Measurements from ENCODE around the gene ATP5F1D.

ATP5F1D gene

DNA sequence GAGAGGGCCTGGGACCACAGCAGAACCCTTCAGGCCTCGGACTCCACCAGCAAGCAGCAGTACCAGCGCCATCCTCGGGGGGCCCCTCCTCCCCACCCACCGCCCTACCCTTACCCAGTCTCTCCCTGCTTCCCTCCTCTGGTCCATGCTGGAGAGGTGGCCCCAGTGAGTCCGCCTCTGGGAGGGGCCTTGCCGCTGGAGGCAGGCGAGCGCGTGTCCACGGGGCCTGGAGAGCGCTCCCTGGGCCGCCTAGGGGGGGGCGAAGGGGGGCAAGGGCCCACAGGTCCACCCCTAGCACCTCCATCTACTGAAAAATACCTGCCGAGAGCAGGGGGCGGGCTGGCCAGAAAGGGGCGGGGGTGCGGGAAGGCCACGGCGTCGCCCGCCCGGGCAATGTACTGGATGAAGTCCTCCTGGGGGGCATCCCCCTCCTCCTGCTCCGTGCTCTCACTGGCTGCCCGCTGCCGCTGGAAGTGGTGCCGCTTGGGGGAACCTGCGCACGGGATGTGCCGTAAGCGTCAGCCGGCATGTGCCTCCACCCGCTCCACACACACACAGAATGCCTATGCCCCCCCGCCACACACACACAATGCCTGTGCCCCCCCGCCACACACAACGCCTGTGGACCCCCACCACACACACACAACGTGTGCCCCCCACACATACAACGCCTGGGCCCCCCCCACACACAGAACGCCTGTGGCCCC is 10.6 kb upstream of the ATP5F1D start:
- H3K9me3 ChIP-seq (ENCODE audit: severe bottlenecking): no peaks in the 10 kb centered on the region
- TF ChIP-seq, protein P1, sequence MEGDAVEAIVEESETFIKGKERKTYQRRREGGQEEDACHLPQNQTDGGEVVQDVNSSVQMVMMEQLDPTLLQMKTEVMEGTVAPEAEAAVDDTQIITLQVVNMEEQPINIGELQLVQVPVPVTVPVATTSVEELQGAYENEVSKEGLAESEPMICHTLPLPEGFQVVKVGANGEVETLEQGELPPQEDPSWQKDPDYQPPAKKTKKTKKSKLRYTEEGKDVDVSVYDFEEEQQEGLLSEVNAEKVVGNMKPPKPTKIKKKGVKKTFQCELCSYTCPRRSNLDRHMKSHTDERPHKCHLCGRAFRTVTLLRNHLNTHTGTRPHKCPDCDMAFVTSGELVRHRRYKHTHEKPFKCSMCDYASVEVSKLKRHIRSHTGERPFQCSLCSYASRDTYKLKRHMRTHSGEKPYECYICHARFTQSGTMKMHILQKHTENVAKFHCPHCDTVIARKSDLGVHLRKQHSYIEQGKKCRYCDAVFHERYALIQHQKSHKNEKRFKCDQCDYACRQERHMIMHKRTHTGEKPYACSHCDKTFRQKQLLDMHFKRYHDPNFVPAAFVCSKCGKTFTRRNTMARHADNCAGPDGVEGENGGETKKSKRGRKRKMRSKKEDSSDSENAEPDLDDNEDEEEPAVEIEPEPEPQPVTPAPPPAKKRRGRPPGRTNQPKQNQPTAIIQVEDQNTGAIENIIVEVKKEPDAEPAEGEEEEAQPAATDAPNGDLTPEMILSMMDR (IDR thresholded peaks at IDR 0.05; ENCODE audit: low read depth, low read length): no peak
- DNase-seq: no peak
- no peak overlapping the region for H3K4me3 ChIP-seq (ENCODE audit: low read depth, low read length)
- no peaks in the 10 kb centered on the region for H3K27me3 ChIP-seq (ENCODE audit: insufficient read depth, low read depth, severe bottlenecking)
- peaks cover 35% of the 10 kb centered on the region for H3K36me3 ChIP-seq
- no peak overlapping the region for H3K27ac ChIP-seq

DNA sequence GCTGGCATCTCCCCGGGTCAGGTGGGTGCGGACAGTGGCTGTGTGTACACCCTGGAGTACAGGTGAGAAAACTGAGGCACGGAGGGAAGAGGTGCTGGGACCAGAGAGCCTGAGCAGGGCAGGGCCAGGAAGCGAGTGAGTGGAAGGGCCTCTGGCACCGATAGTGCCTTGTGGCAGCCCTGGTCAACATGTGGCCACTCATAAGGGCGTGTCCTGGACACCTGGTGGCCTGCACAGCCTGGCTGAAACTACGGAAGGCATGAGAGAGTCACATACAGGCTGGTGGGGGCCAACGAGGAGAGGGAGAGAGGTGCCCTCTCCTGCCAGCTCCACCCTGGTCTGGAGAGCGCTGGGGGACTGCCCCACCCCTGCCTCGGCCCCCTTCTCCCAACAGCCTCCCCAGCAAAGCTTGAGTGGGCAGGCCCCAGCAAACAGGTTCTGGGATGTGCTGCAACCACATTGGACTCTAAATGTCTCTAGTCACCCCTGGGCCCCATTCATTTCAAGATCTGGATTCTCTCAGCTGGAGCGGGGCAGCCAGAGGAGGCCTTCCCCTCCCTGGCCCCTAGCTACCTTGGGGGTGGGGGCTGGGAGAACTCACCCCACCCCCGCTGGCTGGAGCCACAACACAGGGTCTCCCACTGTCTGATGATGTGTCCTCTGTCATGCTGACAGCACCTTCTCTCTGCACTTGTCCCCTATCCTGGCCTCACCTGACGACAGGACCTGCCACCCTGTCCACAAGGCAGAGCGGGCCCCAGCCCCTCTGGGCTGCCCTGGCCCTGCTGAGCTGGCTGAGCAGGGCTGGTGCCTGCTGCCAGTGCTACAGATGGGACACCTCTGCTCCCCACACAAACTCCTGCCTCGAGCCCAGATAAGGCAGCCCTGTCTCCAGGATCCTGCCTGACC is 9.6 kb upstream of the ATP5F1D start:
- no peak overlapping the region for H3K27ac ChIP-seq
- no peaks in the 10 kb centered on the region for H3K9me3 ChIP-seq (ENCODE audit: severe bottlenecking)
- no peak for DNase-seq
- TF ChIP-seq, protein P1 (IDR thresholded peaks at IDR 0.05; ENCODE audit: low read depth, low read length): no peak
- no peak overlapping the region for H3K4me3 ChIP-seq (ENCODE audit: low read depth, low read length)
- no peaks in the 10 kb centered on the region for H3K27me3 ChIP-seq (ENCODE audit: insufficient read depth, low read depth, severe bottlenecking)
- H3K36me3 ChIP-seq: peaks cover 26% of the 10 kb centered on the region

DNA sequence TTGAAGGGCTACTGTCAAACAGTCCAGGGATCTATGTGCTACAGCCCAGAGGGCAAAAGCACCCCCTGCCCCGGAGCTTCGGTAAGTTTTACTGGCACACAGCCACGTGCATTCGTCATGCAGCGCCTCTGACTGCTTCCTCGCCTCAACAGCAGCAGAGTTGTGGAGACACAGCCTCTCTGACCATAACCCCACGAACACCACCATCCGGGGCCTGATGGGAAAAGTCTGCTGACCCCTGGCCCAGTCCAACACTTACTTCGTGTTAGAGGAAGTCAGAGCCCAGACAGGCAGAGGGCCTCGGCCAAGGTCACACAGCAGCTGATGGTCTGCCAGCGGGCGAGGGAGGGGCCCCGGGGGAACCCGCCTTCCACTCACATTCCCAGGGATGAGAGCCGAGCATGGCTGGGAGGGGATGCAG is 8.9 kb upstream of the ATP5F1D start:
- no peaks in the 10 kb centered on the region for H3K9me3 ChIP-seq (ENCODE audit: severe bottlenecking)
- H3K36me3 ChIP-seq: peaks cover 20% of the 10 kb centered on the region
- no peak overlapping the region for H3K4me3 ChIP-seq (ENCODE audit: low read depth, low read length)
- DNase-seq: no peak
- no peaks in the 10 kb centered on the region for H3K27me3 ChIP-seq (ENCODE audit: insufficient read depth, low read depth, severe bottlenecking)
- no peak overlapping the region for H3K27ac ChIP-seq
- TF ChIP-seq, protein P1 (IDR thresholded peaks at IDR 0.05; ENCODE audit: low read depth, low read length): no peak

DNA sequence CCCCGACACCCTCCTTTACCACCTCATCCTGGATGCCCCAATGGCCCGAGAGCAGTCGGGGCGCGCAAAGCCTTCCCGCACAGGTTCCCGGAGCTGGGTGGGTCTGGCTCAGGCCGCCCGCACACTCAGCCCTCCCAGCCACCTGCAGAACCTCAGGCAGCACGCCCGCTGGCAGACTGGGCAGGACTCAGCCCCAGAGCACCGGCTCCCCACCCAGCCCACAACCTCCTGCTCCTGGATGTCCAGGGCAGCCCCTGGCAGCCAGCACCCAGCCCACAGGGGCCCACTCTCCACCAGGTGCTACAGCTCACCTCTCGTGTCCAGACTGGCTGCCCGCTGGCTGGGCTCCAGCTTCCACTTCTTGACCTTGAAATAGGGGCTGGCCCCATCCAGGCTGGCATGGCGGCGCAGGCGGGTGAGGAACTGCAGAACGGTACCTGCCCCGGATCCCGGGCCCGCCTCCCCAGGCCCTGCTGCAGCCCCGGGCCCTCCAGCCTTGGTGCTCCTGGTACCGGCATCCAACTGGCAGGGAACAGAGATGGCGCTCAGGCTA is 8.4 kb upstream of the ATP5F1D start:
- no peaks in the 10 kb centered on the region for H3K27me3 ChIP-seq (ENCODE audit: insufficient read depth, low read depth, severe bottlenecking)
- DNase-seq: no peak
- TF ChIP-seq, protein P1 (IDR thresholded peaks at IDR 0.05; ENCODE audit: low read depth, low read length): no peak
- H3K36me3 ChIP-seq: peaks cover 16% of the 10 kb centered on the region
- no peak overlapping the region for H3K4me3 ChIP-seq (ENCODE audit: low read depth, low read length)
- H3K27ac ChIP-seq: no peak overlapping the region
- H3K9me3 ChIP-seq (ENCODE audit: severe bottlenecking): no peaks in the 10 kb centered on the region

DNA sequence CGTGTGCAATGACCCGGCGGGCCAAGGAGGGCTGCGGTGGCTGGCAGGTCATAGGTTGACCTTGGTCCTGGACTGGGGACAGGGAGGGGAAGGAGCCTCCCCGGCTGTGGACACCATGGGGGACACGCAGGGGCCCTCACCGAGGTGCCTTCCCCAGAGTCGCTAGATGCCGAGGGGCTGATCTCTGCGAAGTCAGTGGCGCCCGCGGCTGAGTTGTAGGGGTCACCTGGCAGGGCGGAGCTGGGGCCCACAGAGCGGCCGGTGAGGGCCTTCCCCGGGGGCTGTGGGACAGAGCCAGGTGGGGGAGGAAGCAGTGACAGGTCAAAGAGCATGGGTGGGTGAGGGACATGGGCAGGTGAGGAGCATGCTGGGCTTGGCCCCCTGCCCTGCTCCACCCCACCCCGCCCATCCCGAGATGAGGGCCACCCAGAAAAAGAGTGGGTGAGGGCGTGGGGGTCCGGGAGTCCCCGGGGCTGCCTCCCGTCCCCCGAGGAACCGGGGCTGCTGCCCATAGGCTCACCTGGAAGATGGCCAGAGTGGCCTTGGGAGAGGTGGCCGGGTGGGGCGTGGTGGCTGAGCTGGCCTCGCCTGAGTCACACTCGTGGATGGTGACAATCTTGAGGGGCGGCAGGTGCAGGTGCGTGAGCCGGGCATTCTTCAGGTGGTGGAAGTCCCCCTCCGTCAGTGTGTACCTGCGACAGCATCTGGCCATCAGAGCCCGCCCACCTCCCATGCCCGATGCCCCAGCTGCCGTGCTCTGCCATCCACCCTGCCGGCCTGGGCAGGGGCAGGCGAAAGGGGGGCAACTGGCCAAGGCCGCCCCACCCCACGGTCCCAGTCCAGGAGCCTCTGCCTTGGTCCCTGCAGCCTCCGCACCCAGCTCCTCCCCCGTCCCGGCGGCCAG is 7.2 kb upstream of the ATP5F1D start:
- TF ChIP-seq, protein P1 (IDR thresholded peaks at IDR 0.05; ENCODE audit: low read depth, low read length): no peak
- H3K36me3 ChIP-seq: peaks cover 14% of the 10 kb centered on the region
- no peaks in the 10 kb centered on the region for H3K9me3 ChIP-seq (ENCODE audit: severe bottlenecking)
- no peak overlapping the region for H3K4me3 ChIP-seq (ENCODE audit: low read depth, low read length)
- H3K27ac ChIP-seq: no peak overlapping the region
- no peak for DNase-seq
- no peaks in the 10 kb centered on the region for H3K27me3 ChIP-seq (ENCODE audit: insufficient read depth, low read depth, severe bottlenecking)

Data from WERI-Rb-1 (cell line).